Measurements from ENCODE around the gene NOS1.

NOS1 gene

DNA sequence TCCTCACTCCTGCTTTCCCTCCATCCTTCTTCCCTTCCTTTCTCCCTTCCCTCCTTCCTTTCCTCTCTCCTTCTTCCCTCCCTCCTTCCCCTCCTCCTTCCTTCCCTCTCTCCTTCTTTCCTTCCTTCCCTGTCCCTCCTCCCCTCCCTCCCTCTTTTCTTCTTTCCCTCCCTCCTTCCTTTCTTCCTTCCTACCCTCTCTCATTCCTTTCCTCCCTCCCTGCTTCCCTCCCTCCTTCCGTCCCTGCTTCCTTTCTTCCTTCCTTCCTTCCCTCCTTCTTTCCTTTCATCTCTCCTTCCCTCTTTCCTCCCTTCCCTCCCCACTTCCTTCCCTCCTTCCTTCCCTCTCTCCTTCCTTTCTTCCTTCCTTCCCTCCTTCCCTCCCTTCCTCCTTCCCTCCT is 39.0 kb downstream of the NOS1 start:
- Histone ChIP-seq H3K27me3 (ENCODE audit: insufficient read depth, low read length) (peaks cover 5% of the 10 kb centered on the region; the same call in 1 of the 2 replicates), H3K27ac (ENCODE audit: low read length) (no peak overlapping the region), H3K9ac (ENCODE audit: low read depth, low read length) (no peak overlapping the region), H3K9me3 (ENCODE audit: insufficient read depth, low read depth, low read length) (no peaks in the 10 kb centered on the region), H3K36me3 (ENCODE audit: insufficient read depth, low read depth, low read length) (no peaks in the 10 kb centered on the region), H3K4me1 (ENCODE audit: insufficient read depth, low read length) (no peaks in the 10 kb centered on the region), H3K4me3 (ENCODE audit: low read length) (no peak overlapping the region)

DNA sequence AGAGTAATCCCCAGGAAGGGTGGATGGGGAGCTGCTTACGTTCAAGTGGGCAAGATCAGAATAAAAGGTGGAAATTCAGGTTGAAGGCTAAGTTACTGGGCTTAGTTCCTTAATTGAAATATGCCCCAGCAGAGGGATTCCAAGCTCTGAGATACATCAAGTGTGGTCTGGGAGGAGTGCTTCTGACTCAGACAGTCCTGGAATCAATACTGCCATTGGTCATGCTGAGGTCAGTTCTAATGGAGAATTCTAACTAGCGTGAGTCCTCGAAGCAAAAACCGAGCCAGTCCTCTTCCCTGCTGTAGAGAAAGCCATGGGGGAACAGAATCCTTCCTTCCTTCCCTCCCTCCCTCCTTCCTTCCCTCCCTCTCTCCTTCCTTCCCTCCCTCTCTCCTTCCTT is 39.9 kb downstream of the NOS1 start:
- Histone ChIP-seq H3K27ac (ENCODE audit: low read length) (no peak overlapping the region), H3K9ac (ENCODE audit: low read depth, low read length) (no peak overlapping the region), H3K36me3 (ENCODE audit: insufficient read depth, low read depth, low read length) (no peaks in the 10 kb centered on the region), H3K9me3 (ENCODE audit: insufficient read depth, low read depth, low read length) (no peaks in the 10 kb centered on the region), H3K4me1 (ENCODE audit: insufficient read depth, low read length) (no peaks in the 10 kb centered on the region), H3K27me3 (ENCODE audit: insufficient read depth, low read length) (peaks cover 5% of the 10 kb centered on the region; the same call in 1 of the 2 replicates), H3K4me3 (ENCODE audit: low read length) (no peak overlapping the region)

DNA sequence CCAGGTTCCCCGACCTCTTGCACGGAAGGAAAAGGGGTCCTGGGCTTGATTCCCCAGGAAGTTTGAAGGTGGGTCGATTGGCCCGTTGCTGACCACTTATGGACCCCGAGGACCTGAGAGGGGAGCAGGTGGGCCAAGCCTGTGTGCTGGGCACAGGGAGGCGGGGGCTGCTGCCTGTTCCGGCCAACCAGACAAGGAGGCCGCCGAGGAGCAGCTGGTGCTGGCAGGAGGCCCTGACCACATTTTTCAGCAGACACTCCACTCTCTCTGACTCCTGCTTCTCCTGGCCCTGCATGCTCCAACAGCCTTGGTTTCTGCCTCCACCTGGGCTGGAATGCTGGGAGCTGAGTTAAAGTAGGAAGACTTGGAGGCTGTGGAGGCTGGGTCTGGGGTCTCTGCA is 42.8 kb downstream of the NOS1 start:
- H3K4me3 ChIP-seq (ENCODE audit: low read length) = no peak overlapping the region
- H3K9ac ChIP-seq (ENCODE audit: low read depth, low read length) = no peak overlapping the region
- H3K36me3 ChIP-seq (ENCODE audit: insufficient read depth, low read depth, low read length) = no peaks in the 10 kb centered on the region
- H3K9me3 ChIP-seq (ENCODE audit: insufficient read depth, low read depth, low read length) = no peaks in the 10 kb centered on the region
- no peaks in the 10 kb centered on the region for H3K4me1 ChIP-seq (ENCODE audit: insufficient read depth, low read length)
- H3K27ac ChIP-seq (ENCODE audit: low read length) = no peak overlapping the region
- peaks cover 5% of the 10 kb centered on the region; the same call in 1 of the 2 replicates for H3K27me3 ChIP-seq (ENCODE audit: insufficient read depth, low read length)

DNA sequence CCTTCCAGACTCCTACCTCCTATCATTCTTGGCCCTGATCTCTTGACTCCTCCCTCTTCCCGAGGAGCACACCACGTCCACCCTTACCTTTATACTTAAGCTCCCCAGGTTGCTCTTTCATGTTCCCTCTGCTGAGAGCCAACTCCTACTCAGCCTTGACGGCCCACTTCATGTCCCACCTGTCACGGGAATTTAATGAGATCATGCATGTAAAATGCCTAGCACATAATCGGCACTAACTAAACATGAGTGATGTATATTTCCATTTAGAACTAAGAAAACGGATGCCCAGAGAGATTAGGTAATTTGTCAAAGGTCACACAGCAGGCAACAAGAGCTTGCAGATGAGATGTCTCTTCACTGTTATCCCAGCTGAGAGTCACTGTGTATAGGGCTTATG is 45.1 kb downstream of the NOS1 start:
- no peaks in the 10 kb centered on the region for H3K9me3 ChIP-seq (ENCODE audit: insufficient read depth, low read depth, low read length)
- H3K9ac ChIP-seq (ENCODE audit: low read depth, low read length) = no peak overlapping the region
- H3K27ac ChIP-seq (ENCODE audit: low read length) = no peak overlapping the region
- H3K27me3 ChIP-seq (ENCODE audit: insufficient read depth, low read length) = no peaks in the 10 kb centered on the region
- no peaks in the 10 kb centered on the region for H3K4me1 ChIP-seq (ENCODE audit: insufficient read depth, low read length)
- no peaks in the 10 kb centered on the region for H3K36me3 ChIP-seq (ENCODE audit: insufficient read depth, low read depth, low read length)
- H3K4me3 ChIP-seq (ENCODE audit: low read length) = no peak overlapping the region

DNA sequence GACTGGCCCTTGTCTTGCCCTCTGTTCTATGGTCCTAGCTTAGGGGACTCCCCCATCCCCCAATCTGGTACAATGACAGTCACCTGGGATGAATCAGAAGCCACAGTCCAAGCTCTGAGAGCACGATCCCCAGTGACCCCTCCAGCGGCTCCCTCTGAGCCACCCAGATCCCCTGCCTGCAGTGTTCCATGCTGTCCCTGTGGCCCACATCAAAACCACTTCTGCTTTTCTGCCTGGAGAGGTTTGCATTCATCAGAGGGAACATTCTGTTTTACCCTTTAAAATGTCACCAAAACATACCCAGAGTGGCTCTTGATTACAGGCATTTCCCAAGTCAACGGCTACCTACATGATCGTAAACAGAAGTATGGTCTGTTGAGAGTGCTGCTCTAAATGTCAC is 47.5 kb downstream of the NOS1 start:
- no peak overlapping the region for H3K9ac ChIP-seq (ENCODE audit: low read depth, low read length)
- H3K27me3 ChIP-seq (ENCODE audit: insufficient read depth, low read length) = no peaks in the 10 kb centered on the region
- no peak overlapping the region for H3K27ac ChIP-seq (ENCODE audit: low read length)
- no peaks in the 10 kb centered on the region for H3K36me3 ChIP-seq (ENCODE audit: insufficient read depth, low read depth, low read length)
- no peaks in the 10 kb centered on the region for H3K4me1 ChIP-seq (ENCODE audit: insufficient read depth, low read length)
- no peaks in the 10 kb centered on the region for H3K9me3 ChIP-seq (ENCODE audit: insufficient read depth, low read depth, low read length)
- H3K4me3 ChIP-seq (ENCODE audit: low read length) = no peak overlapping the region

DNA sequence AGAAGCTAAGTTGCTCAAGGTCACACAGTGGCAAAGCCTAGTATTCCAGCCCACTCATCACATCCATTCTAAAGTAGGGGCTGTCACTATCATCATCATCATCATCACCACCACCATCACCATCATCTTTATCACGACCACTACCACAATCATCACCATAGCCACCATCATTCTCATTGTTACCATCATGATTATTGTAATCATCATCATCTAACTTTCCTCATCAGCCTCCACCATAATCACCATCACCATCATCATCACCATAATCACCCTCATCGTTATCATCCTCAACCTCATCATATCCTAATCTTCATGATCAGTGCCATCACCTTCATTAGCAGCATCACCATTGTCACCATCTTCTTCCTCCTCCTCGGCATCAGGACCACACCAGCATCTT is 48.7 kb downstream of the NOS1 start:
- Histone ChIP-seq H3K36me3 (ENCODE audit: insufficient read depth, low read depth, low read length) (no peaks in the 10 kb centered on the region), H3K27ac (ENCODE audit: low read length) (no peak overlapping the region), H3K9me3 (ENCODE audit: insufficient read depth, low read depth, low read length) (no peaks in the 10 kb centered on the region), H3K27me3 (ENCODE audit: insufficient read depth, low read length) (no peaks in the 10 kb centered on the region), H3K4me1 (ENCODE audit: insufficient read depth, low read length) (no peaks in the 10 kb centered on the region), H3K4me3 (ENCODE audit: low read length) (no peak overlapping the region), H3K9ac (ENCODE audit: low read depth, low read length) (no peak overlapping the region)

DNA sequence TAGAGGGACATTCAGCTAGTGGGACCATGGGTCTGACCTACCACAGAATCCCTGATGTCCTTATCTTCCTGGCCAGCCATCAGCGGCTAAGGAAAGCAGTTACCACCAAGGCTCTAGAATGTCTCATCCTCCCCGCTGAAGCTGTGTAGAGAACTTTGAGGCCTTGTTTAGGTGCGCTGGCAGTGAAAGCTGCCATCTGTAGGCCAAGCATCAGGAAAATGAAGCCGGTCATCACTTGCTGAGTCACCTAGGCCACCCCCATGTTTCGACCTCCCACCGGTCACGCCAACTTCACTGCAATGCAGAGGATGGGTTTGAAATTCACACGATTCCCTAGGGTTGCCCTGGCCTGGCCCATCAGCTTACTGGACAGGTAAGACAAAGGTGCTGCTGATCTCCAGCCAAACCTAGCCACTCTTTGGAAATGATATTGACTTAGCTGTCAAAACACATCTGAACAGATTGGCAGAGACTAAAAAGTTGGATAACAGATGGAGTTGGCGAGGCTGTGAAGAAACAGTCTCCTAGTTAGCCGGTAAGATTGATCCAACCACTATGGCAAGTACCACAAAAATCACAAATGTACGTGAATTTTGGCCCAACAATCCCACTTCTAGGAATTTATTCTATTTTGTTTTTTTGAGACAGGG is 52.0 kb downstream of the NOS1 start:
- H3K9me3 ChIP-seq (ENCODE audit: insufficient read depth, low read depth, low read length) = no peaks in the 10 kb centered on the region
- H3K9ac ChIP-seq (ENCODE audit: low read depth, low read length) = no peak overlapping the region
- no peak overlapping the region for H3K27ac ChIP-seq (ENCODE audit: low read length)
- no peaks in the 10 kb centered on the region for H3K27me3 ChIP-seq (ENCODE audit: insufficient read depth, low read length)
- H3K36me3 ChIP-seq (ENCODE audit: insufficient read depth, low read depth, low read length) = no peaks in the 10 kb centered on the region
- no peaks in the 10 kb centered on the region for H3K4me1 ChIP-seq (ENCODE audit: insufficient read depth, low read length)
- no peak overlapping the region for H3K4me3 ChIP-seq (ENCODE audit: low read length)

DNA sequence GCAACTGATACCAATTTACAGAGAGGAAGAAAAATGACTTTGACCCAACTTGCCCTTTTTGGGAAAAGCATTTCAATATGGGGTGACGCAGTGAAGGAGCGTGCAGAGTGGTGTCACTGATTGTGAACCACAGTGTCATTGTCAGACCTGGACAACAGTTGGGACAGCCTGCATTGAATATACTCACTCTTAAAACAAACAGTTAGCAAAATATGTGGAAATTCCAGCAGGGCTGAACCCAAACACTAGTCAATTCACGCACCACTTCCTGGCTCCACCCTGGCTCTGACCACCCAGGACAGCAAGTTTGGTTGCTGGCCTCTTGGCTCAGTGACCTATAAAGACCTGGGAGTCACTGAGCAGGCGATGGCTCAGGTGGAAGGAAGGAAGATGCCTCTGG is 61.3 kb downstream of the NOS1 start:
- no peak overlapping the region for H3K27ac ChIP-seq (ENCODE audit: low read length)
- H3K4me3 ChIP-seq (ENCODE audit: low read length) = no peak overlapping the region
- H3K4me1 ChIP-seq (ENCODE audit: insufficient read depth, low read length) = no peaks in the 10 kb centered on the region
- no peaks in the 10 kb centered on the region for H3K36me3 ChIP-seq (ENCODE audit: insufficient read depth, low read depth, low read length)
- no peaks in the 10 kb centered on the region for H3K27me3 ChIP-seq (ENCODE audit: insufficient read depth, low read length)
- H3K9ac ChIP-seq (ENCODE audit: low read depth, low read length) = no peak overlapping the region
- no peaks in the 10 kb centered on the region for H3K9me3 ChIP-seq (ENCODE audit: insufficient read depth, low read depth, low read length)

DNA sequence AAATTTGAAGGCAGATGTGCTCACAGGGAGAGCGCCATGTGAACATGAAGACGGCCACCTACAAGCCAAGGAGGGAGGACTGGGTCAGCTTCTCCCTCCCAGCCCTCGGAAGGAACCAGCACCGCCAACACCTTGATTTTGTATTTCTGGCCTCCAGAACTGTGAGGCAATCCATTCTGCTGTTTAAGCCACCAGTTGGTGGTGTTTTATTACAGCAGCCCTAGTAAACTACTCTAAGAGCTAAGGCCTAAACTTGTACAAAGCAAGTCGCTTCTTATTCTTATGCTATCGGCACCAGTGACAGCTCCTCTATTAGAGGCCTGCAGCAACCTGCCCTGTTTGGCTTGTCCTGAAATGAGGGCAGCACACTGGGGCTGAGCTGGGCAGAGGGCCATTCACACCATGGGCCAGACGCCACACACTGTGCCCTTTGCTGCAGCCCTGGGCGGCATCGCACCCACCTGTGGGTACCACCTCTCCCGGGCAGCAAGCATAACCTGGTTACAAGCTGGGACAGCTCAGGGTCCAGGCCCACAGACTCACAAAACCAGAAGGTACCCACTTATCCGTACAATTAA is 62.7 kb downstream of the NOS1 start:
- Histone ChIP-seq H3K9ac (ENCODE audit: low read depth, low read length) (no peak overlapping the region), H3K27ac (ENCODE audit: low read length) (no peak overlapping the region), H3K27me3 (ENCODE audit: insufficient read depth, low read length) (no peaks in the 10 kb centered on the region), H3K36me3 (ENCODE audit: insufficient read depth, low read depth, low read length) (no peaks in the 10 kb centered on the region), H3K4me1 (ENCODE audit: insufficient read depth, low read length) (no peaks in the 10 kb centered on the region), H3K9me3 (ENCODE audit: insufficient read depth, low read depth, low read length) (no peaks in the 10 kb centered on the region), H3K4me3 (ENCODE audit: low read length) (no peak overlapping the region)

DNA sequence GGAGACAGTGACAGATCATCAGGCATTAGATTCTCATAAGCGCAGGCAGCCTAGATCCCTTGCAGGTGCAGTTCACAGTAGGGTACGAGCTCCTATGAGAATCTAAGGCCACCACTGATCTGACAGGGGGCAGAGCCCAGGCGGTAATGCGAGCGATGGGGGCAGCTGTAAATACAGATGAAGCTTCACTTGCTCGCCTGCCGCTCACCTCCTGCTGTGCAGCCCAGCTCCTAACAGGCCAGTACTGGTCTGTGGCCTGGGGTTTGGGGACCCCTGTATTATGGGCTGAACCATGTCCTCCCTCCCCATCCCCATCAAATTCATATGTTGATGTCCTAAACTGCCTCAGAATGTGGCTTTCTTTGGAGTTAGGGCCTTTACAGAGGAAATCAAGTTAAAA is 63.2 kb downstream of the NOS1 start:
- no peaks in the 10 kb centered on the region for H3K36me3 ChIP-seq (ENCODE audit: insufficient read depth, low read depth, low read length)
- no peaks in the 10 kb centered on the region for H3K4me1 ChIP-seq (ENCODE audit: insufficient read depth, low read length)
- no peaks in the 10 kb centered on the region for H3K27me3 ChIP-seq (ENCODE audit: insufficient read depth, low read length)
- no peaks in the 10 kb centered on the region for H3K9me3 ChIP-seq (ENCODE audit: insufficient read depth, low read depth, low read length)
- H3K4me3 ChIP-seq (ENCODE audit: low read length) = no peak overlapping the region
- H3K27ac ChIP-seq (ENCODE audit: low read length) = no peak overlapping the region
- no peak overlapping the region for H3K9ac ChIP-seq (ENCODE audit: low read depth, low read length)

DNA sequence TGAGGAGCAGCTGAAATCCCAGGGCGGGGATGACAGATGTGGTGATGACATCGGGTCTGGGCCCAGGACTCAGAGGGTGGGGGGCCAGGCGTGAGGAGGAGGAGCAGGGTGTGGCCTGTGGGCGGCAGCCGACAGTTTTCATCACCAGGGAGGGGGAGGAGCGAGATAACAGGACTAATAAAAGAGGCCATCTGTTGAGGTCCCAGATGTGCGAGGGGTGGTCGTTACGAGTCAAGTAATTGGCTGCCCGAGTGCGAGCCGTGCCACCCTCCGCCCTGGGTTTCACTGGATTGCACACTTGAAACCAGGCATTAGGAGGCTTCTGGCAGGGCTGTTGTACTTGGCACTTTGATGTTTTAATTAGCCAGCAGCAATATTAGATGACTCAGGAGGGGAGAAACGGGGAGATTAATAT is 67.2 kb downstream of the NOS1 start:
- Histone ChIP-seq H3K4me3 (ENCODE audit: low read length) (no peak overlapping the region), H3K9ac (ENCODE audit: low read depth, low read length) (no peak overlapping the region)

DNA sequence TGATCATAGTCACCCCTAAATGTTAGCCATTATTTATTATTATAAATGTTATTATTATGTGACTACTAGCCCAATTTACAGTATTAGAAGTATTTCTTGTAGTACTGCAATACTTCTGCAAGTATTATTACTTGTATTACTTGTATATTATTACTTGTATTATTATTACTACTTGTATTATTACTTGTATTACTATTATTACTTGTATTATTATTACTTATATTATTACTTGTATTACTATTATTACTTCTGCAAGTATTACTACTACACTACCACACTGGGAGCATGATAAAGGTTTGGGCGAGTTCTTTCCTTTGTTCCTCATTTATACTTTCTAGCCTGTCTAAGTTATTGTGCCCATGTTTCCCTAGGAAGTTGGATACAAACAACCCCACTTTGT is 67.9 kb downstream of the NOS1 start:
- no peak overlapping the region for H3K4me3 ChIP-seq (ENCODE audit: low read length)
- no peaks in the 10 kb centered on the region; the same call in 1 of the 2 replicates for H3K27me3 ChIP-seq (ENCODE audit: insufficient read depth, low read length)
- H3K9ac ChIP-seq (ENCODE audit: low read depth, low read length) = no peak overlapping the region
- no peaks in the 10 kb centered on the region for H3K9me3 ChIP-seq (ENCODE audit: insufficient read depth, low read depth, low read length)
- no peak overlapping the region for H3K27ac ChIP-seq (ENCODE audit: low read length)
- no peaks in the 10 kb centered on the region for H3K4me1 ChIP-seq (ENCODE audit: insufficient read depth, low read length)
- H3K36me3 ChIP-seq (ENCODE audit: insufficient read depth, low read depth, low read length) = no peaks in the 10 kb centered on the region

More for the DNA sequence above, 67.2 kb downstream of the NOS1 start:
- H3K36me3 ChIP-seq (ENCODE audit: insufficient read depth, low read depth, low read length) = no peaks in the 10 kb centered on the region
- no peaks in the 10 kb centered on the region; the same call in 1 of the 2 replicates for H3K27me3 ChIP-seq (ENCODE audit: insufficient read depth, low read length)
- no peak overlapping the region for H3K27ac ChIP-seq (ENCODE audit: low read length)
- H3K9me3 ChIP-seq (ENCODE audit: insufficient read depth, low read depth, low read length) = no peaks in the 10 kb centered on the region
- no peaks in the 10 kb centered on the region for H3K4me1 ChIP-seq (ENCODE audit: insufficient read depth, low read length)
